HepG2 (cell line): ENCODE results near the gene UVSSA. TPM values are rescaled to one million over a fixed set of nuclear protein-coding genes. Genes with fewer than 3 reads are reported as not detected.

Source experiments
- MTA1 ChIP-seq: sonication (generic); formaldehyde crosslinking; IDR thresholded peaks from 2 replicates; pipeline ENCODE4 v1.4.0; 2020; ENCODE audit warnings: missing genetic modification reagents, mild to moderate bottlenecking, borderline replicate concordance
- PHF21A ChIP-seq: sonication (generic); formaldehyde crosslinking; IDR thresholded peaks from 2 replicates; pipeline ENCODE4 v1.5.0; 2020; ENCODE audit warnings: mild to moderate bottlenecking, missing genetic modification reagents
- RFXAP ChIP-seq: sonication (generic); formaldehyde crosslinking; IDR thresholded peaks from 2 replicates; pipeline ENCODE4 v1.4.0; 2020; ENCODE audit warnings: missing genetic modification reagents, borderline replicate concordance
- SATB2 ChIP-seq: sonication (generic); formaldehyde crosslinking; IDR thresholded peaks from 2 replicates; pipeline ENCODE4 v1.5.0; 2020; ENCODE audit warnings: missing genetic modification reagents
- ZBTB39 ChIP-seq: sonication (generic); formaldehyde crosslinking; IDR thresholded peaks from 2 replicates; pipeline ENCODE4 v1.5.0; 2020; ENCODE audit warnings: missing genetic modification reagents
- ZFY ChIP-seq: sonication (generic); formaldehyde crosslinking; IDR thresholded peaks from 2 replicates; pipeline ENCODE4 v1.4.0; 2020; ENCODE audit warnings: missing genetic modification reagents
- ZNF20 ChIP-seq: sonication (generic); formaldehyde crosslinking; IDR thresholded peaks from 2 replicates; pipeline ENCODE4 v1.4.0; 2020; ENCODE audit warnings: mild to moderate bottlenecking, moderate library complexity, missing genetic modification reagents
- ZNF333 ChIP-seq: sonication (generic); formaldehyde crosslinking; IDR thresholded peaks from 2 replicates; pipeline ENCODE4 v1.4.0; 2020; ENCODE audit warnings: mild to moderate bottlenecking, missing genetic modification reagents, borderline replicate concordance
- ZNF362 ChIP-seq: sonication (generic); formaldehyde crosslinking; IDR thresholded peaks from 2 replicates; pipeline ENCODE4 v1.4.0; 2020; ENCODE audit warnings: missing genetic modification reagents, mild to moderate bottlenecking, borderline replicate concordance
- ZNF609 ChIP-seq: sonication (generic); formaldehyde crosslinking; IDR thresholded peaks from 2 replicates; pipeline ENCODE4 v1.4.0; 2020; ENCODE audit warnings: mild to moderate bottlenecking, missing genetic modification reagents, borderline replicate concordance
- ZNF839 ChIP-seq: sonication (generic); formaldehyde crosslinking; IDR thresholded peaks from 2 replicates; pipeline ENCODE4 v1.4.0; 2020; ENCODE audit warnings: missing genetic modification reagents, mild to moderate bottlenecking, borderline replicate concordance
- polyA plus RNA-seq, 8 experiments: library from polyadenylated mRNA; depleted of rRNA in 3 of 8; stranded (reverse) in 7 of 8; unstranded in 1 of 8; fragments of >200 nt; fragmentation: Illumina TruSeq in 4 of 8; extraction: Trizol in 4 of 8; gene quantifications; 2 replicates each; pipeline versions ENCODE4 v1.2.1 to v1.2.3, GENCODE V29; 2011 to 2016; ENCODE audit warnings: low read depth in 4 of 8, missing spikeins in 1 of 8, mixed read lengths in 1 of 8; ENCODE audit not compliant: insufficient read depth in 1 of 8
- total RNA-seq, 5 experiments: library from RNA; depleted of rRNA; stranded (reverse); fragments of >200 nt; fragmentation: Illumina TruSeq; extraction: Trizol; gene quantifications; 2 replicates each; pipeline ENCODE4 v1.2.3, GENCODE V29; 2016; ENCODE audit warnings: low read depth in 1 of 5
- TF ChIP-seq, protein P1 (sequence below): sonication (generic); formaldehyde crosslinking; IDR thresholded peaks from 2 replicates; pipeline ENCODE4 v1.4.0; 2020; ENCODE audit warnings: mild to moderate bottlenecking, missing genetic modification reagents

Gene UVSSA
- total and polyA plus RNA-seq, 2 of the 13 experiments (the other 11 are each of a cell fraction or from before 2014, with no cell fraction given) = 4.6 to 8.4 TPM

DNA sequence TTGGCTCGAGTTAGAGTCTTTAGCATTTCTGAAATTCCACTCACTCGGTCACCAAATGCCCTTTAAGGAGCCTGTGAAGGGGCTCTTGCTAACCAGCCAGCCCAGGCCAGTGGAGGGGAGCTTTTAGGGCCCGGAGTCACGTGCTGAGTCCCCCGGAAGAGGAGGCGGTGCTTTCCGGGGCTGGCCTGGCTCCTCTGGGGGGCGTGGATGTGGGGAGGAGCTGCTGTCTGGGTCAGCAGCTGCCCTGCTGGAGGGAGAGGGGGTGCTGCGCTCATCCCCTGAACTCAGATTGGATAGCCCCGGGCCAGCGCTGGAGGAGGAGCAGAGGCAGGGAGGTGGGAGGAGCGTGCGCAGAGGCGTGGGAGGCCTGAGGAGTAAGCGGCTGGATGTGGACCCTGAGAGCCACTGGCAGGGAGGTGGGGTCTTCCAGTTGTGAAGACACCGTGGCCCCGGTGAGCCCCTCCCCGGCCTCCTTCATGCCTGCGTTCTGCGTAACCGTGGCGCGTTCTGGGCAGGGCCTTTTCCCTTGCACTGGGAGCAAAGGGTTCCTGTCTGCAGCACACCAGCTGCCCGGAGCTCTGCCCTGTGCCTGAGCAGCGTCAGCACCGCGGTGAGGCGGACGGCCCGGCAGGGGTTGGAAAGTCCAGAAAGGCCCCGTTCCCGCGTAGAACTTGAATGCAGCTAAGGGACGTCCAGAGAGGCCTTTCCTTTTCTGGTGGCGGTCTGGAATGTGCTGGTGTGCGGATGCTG is 37.6 kb upstream of the UVSSA start (continued):
- TF ChIP-seq ZNF609 = peak; percentile 60; the same call in 1 of the 2 replicates
- no peak for TF ChIP-seq ZBTB39 (CRISPR knock-in tag)
- no peak for TF ChIP-seq ZNF20 (CRISPR knock-in tag)
- peak; percentile 64 for TF ChIP-seq ZFY (CRISPR knock-in tag)
- peak; percentile 15; the same call in 1 of the 2 replicates for TF ChIP-seq ZNF362 (CRISPR knock-in tag)
- TF ChIP-seq MTA1 (CRISPR knock-in tag) = peak; percentile 54; the same call in 1 of the 2 replicates
- TF ChIP-seq ZNF333 (CRISPR knock-in tag) = 0 out of 2 replicates have a peak, but pooled peaks have one; percentile 23
- no peak for TF ChIP-seq ZNF839 (CRISPR knock-in tag)
- TF ChIP-seq, protein P1, sequence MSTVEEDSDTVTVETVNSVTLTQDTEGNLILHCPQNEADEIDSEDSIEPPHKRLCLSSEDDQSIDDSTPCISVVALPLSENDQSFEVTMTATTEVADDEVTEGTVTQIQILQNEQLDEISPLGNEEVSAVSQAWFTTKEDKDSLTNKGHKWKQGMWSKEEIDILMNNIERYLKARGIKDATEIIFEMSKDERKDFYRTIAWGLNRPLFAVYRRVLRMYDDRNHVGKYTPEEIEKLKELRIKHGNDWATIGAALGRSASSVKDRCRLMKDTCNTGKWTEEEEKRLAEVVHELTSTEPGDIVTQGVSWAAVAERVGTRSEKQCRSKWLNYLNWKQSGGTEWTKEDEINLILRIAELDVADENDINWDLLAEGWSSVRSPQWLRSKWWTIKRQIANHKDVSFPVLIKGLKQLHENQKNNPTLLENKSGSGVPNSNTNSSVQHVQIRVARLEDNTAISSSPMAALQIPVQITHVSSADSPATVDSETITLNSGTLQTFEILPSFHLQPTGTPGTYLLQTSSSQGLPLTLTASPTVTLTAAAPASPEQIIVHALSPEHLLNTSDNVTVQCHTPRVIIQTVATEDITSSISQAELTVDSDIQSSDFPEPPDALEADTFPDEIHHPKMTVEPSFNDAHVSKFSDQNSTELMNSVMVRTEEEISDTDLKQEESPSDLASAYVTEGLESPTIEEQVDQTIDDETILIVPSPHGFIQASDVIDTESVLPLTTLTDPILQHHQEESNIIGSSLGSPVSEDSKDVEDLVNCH = no peak
- 0 out of 2 replicates have a peak, but pooled peaks have one; percentile 70 for TF ChIP-seq RFXAP (CRISPR knock-in tag)
- 0 out of 2 replicates have a peak, but pooled peaks have one; percentile 45 for TF ChIP-seq PHF21A (CRISPR knock-in tag)
- TF ChIP-seq SATB2 (CRISPR knock-in tag) = no peak
